ENCODE results near the gene ZNRF4.

ZNRF4 gene

GRCh38 chr19:5424192-5424973 lies 30.8 kb upstream of the ZNRF4 start:
- no peak overlapping the region for H3K4me3 ChIP-seq
- no peaks in the 10 kb centered on the region for H3K36me3 ChIP-seq (ENCODE audit: insufficient read depth, low read length)
- H3K9me3 ChIP-seq (ENCODE audit: low read depth, low read length): no peaks in the 10 kb centered on the region
- no peak overlapping the region for H3K27ac ChIP-seq
- H3K9ac ChIP-seq (ENCODE audit: insufficient read length): no peak overlapping the region
- no peak for TF ChIP-seq FOXP2 (optimal IDR thresholded peaks at IDR 0.05; ENCODE audit: control extremely low read depth, extremely low read length, insufficient read depth)
- no peak for TF ChIP-seq EZH2 (IDR thresholded peaks at IDR 0.05)
- no peak for TF ChIP-seq POLR2AphosphoS5 (IDR thresholded peaks at IDR 0.05; ENCODE audit: borderline replicate concordance, low read depth, low read length)
- DNase-seq (ENCODE audit: low read depth, low spot score): no peak

GRCh38 chr19:5425260-5425659 lies 30.0 kb upstream of the ZNRF4 start:
- H3K9me3 ChIP-seq (ENCODE audit: low read depth, low read length): no peaks in the 10 kb centered on the region
- no peak overlapping the region for H3K9ac ChIP-seq (ENCODE audit: insufficient read length)
- no peak for TF ChIP-seq POLR2AphosphoS5 (IDR thresholded peaks at IDR 0.05; ENCODE audit: borderline replicate concordance, low read depth, low read length)
- no peak for TF ChIP-seq FOXP2 (optimal IDR thresholded peaks at IDR 0.05; ENCODE audit: control extremely low read depth, extremely low read length, insufficient read depth)
- TF ChIP-seq EZH2 (IDR thresholded peaks at IDR 0.05): no peak
- no peaks in the 10 kb centered on the region for H3K36me3 ChIP-seq (ENCODE audit: insufficient read depth, low read length)
- H3K4me3 ChIP-seq: no peak overlapping the region
- no peak overlapping the region for H3K27ac ChIP-seq
- no peak for DNase-seq (ENCODE audit: low read depth, low spot score)

- DNase-seq (ENCODE audit: low read depth, low spot score): no peak
- TF ChIP-seq POLR2AphosphoS5 (IDR thresholded peaks at IDR 0.05; ENCODE audit: borderline replicate concordance, low read depth, low read length): no peak
- TF ChIP-seq EZH2 (IDR thresholded peaks at IDR 0.05): no peak
- TF ChIP-seq FOXP2 (optimal IDR thresholded peaks at IDR 0.05; ENCODE audit: control extremely low read depth, extremely low read length, insufficient read depth): no peak
- no peaks in the 10 kb centered on the region for H3K36me3 ChIP-seq (ENCODE audit: insufficient read depth, low read length)
- no peak overlapping the region for H3K27ac ChIP-seq
- no peak overlapping the region for H3K4me3 ChIP-seq
- H3K9ac ChIP-seq (ENCODE audit: insufficient read length): no peak overlapping the region
- H3K9me3 ChIP-seq (ENCODE audit: low read depth, low read length): no peaks in the 10 kb centered on the region
Measured at GRCh38 chr19:5430237-5430636, 25.0 kb upstream of the ZNRF4 start.

- DNase-seq (ENCODE audit: low read depth, low spot score): no peak
- TF ChIP-seq POLR2AphosphoS5 (IDR thresholded peaks at IDR 0.05; ENCODE audit: borderline replicate concordance, low read depth, low read length) (no peak), FOXP2 (optimal IDR thresholded peaks at IDR 0.05; ENCODE audit: control extremely low read depth, extremely low read length, insufficient read depth) (no peak), EZH2 (IDR thresholded peaks at IDR 0.05) (no peak)
- H3K36me3 ChIP-seq (ENCODE audit: insufficient read depth, low read length): no peaks in the 10 kb centered on the region
- no peak overlapping the region for H3K27ac ChIP-seq
- H3K9ac ChIP-seq (ENCODE audit: insufficient read length): no peak overlapping the region
- H3K9me3 ChIP-seq (ENCODE audit: low read depth, low read length): no peaks in the 10 kb centered on the region
- no peak overlapping the region for H3K4me3 ChIP-seq
Measured at GRCh38 chr19:5432687-5433086, 22.5 kb upstream of the ZNRF4 start.

GRCh38 chr19:5434351-5434917 lies 20.8 kb upstream of the ZNRF4 start:
- Histone ChIP-seq H3K9me3 (ENCODE audit: low read depth, low read length) (no peaks in the 10 kb centered on the region), H3K27ac (no peak overlapping the region), H3K36me3 (ENCODE audit: insufficient read depth, low read length) (no peaks in the 10 kb centered on the region), H3K9ac (ENCODE audit: insufficient read length) (no peak overlapping the region), H3K4me3 (no peak overlapping the region)
- no peak for TF ChIP-seq FOXP2 (optimal IDR thresholded peaks at IDR 0.05; ENCODE audit: control extremely low read depth, extremely low read length, insufficient read depth)
- TF ChIP-seq EZH2 (IDR thresholded peaks at IDR 0.05): no peak
- no peak for TF ChIP-seq POLR2AphosphoS5 (IDR thresholded peaks at IDR 0.05; ENCODE audit: borderline replicate concordance, low read depth, low read length)
- DNase-seq (ENCODE audit: low read depth, low spot score): no peak

GRCh38 chr19:5434970-5435641 lies 20.1 kb upstream of the ZNRF4 start:
- TF ChIP-seq POLR2AphosphoS5 (IDR thresholded peaks at IDR 0.05; ENCODE audit: borderline replicate concordance, low read depth, low read length) (no peak), FOXP2 (optimal IDR thresholded peaks at IDR 0.05; ENCODE audit: control extremely low read depth, extremely low read length, insufficient read depth) (no peak), EZH2 (IDR thresholded peaks at IDR 0.05) (no peak)
- DNase-seq (ENCODE audit: low read depth, low spot score): no peak
- Histone ChIP-seq H3K9ac (ENCODE audit: insufficient read length) (no peak overlapping the region), H3K4me3 (no peak overlapping the region), H3K27ac (no peak overlapping the region), H3K36me3 (ENCODE audit: insufficient read depth, low read length) (no peaks in the 10 kb centered on the region), H3K9me3 (ENCODE audit: low read depth, low read length) (no peaks in the 10 kb centered on the region)

- no peak overlapping the region for H3K9ac ChIP-seq (ENCODE audit: insufficient read length)
- no peak for DNase-seq (ENCODE audit: low read depth, low spot score)
- TF ChIP-seq POLR2AphosphoS5 (IDR thresholded peaks at IDR 0.05; ENCODE audit: borderline replicate concordance, low read depth, low read length) (no peak), FOXP2 (optimal IDR thresholded peaks at IDR 0.05; ENCODE audit: control extremely low read depth, extremely low read length, insufficient read depth) (no peak), EZH2 (IDR thresholded peaks at IDR 0.05) (no peak)
- no peak overlapping the region for H3K4me3 ChIP-seq
- H3K36me3 ChIP-seq (ENCODE audit: insufficient read depth, low read length): no peaks in the 10 kb centered on the region
- no peak overlapping the region for H3K27ac ChIP-seq
- H3K9me3 ChIP-seq (ENCODE audit: low read depth, low read length): no peaks in the 10 kb centered on the region
Measured at GRCh38 chr19:5435642-5436017, 19.6 kb upstream of the ZNRF4 start.

- Histone ChIP-seq H3K36me3 (ENCODE audit: insufficient read depth, low read length) (no peaks in the 10 kb centered on the region), H3K27ac (no peak overlapping the region), H3K9ac (ENCODE audit: insufficient read length) (peak overlapping the region; percentile 24), H3K4me3 (peak overlapping the region; percentile 75), H3K9me3 (ENCODE audit: low read depth, low read length) (no peaks in the 10 kb centered on the region)
- TF ChIP-seq FOXP2 (optimal IDR thresholded peaks at IDR 0.05; ENCODE audit: control extremely low read depth, extremely low read length, insufficient read depth): no peak
- TF ChIP-seq EZH2 (IDR thresholded peaks at IDR 0.05): no peak
- no peak for TF ChIP-seq POLR2AphosphoS5 (IDR thresholded peaks at IDR 0.05; ENCODE audit: borderline replicate concordance, low read depth, low read length)
- DNase-seq (ENCODE audit: low read depth, low spot score): no peak
Measured at GRCh38 chr19:5436106-5436947, 18.9 kb upstream of the ZNRF4 start.
